CD4-positive, alpha-beta T cell treated with Interleukin-10 for 1 hour (primary cell): ENCODE data around the gene SLC26A4.

Experiments
- DNase-seq: peaks from one replicate; pipeline ENCODE4 v3.0.0-alpha.2; 2020

SLC26A4 gene

DNA sequence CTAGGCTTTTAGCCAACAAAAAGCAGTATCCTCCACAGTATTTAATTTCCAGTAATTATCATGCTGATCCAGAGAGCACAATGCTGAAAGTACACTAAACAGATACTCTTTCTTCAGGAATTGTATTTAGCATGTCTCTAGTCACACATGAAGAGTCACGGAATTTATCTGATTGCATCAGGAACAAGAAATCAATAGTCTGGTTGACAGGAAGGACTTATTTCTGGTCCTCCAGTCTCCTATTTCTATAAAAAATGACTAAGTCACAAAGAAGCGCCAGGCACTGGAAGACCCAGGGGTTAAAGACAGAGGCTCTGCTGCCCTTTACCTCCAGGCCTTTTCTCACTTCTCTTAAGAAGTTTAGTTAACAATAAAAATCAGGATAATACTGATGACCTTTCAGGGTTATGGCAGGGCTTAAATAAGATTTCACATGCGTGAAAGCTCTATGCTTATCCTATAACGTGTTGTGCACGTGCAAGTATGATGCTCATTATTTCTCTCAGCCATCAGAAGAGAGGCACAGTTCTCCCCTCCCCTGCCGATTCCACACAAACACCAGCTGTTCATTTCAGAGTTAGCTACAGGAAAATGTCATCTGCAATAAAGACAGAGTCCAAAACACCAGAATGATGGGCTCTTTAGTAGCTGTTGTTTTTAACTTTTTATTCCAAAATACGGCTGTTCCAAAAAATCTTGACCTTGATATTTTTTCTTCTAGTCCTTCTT, 36.9 kb downstream of the SLC26A4 start:
- no peak for DNase-seq

- DNase-seq = no peak
Observed at GRCh38 chr7:107700570-107700969, 39.9 kb downstream of the SLC26A4 start.

DNA sequence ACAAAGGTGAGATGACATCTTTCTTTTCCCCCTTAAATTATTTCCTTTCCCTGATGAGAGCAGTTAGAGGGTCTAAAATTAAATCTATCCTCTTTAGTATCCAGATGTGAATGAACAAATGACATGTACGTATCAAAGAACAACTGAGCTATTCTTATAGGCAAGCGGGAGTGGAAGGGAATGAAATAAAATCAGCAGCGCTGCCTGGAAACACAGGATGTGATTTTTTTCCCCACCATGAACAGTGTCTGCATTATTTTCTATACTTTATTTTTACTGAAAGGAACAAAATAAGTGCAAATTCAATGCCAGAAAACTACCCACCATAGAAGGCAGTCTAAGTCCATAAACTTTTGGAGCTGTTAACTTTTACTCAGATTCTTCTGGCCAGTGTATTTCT, 40.6 kb downstream of the SLC26A4 start:
- no peak for DNase-seq

DNA sequence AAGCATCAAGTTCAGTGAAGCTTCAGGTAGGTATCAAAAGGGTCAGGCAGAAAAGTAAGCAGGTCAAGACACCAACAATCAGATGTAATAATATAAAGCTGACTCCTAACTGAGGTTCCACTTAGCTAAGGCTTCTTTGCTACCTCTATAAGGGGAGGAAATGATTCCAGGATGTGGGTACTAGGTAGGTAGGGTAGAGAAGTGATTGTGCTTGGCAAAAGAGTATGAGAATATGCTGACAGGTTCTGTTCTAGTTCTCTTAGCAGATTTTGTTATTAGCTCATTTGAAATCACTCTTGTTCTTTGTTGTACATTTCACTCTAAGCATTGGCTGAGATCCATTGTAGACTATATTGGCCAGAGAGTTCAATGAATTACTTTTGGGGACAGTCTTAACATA, 42.6 kb downstream of the SLC26A4 start:
- DNase-seq = no peak

DNA sequence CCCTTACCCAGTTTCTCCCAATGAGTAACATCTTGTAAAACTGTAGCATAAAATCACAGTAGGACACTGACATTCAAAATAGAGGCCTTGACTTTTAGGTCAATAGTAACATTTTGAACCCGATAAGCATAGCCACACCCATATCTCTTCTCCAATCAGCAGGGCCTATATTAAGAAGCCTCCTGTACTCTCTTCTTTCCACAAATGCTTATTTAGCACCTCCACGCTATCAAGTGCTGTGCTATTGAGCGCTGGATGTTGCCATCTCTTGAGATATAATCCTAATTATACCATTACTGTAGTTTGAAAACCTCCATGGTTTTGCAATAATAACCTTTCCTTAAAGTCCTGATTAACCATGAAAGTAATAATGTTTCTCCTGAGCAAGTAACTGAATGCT, 43.2 kb downstream of the SLC26A4 start:
- no peak for DNase-seq

- DNase-seq = no peak
Observed at GRCh38 chr7:107708956-107709355, 48.3 kb downstream of the SLC26A4 start.

DNA sequence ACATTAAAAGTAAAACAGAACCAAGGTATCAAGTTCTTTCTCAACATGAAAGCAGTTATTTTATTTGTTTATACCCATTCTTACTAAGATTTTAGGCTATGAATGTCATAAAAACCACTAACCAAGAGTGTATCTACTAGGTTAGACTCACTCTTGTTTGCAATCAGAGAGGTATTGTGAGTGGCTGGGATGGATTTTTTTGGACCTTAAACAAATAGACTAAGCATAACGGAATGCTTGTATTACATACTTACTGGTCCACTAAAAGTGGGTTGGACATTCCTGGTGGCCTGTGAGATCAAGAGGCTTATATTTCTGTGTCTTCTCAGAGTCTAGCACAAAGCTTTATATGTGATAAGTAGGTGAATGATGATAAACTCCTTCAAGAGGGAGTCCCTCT, 50.7 kb downstream of the SLC26A4 start:
- no peak for DNase-seq

DNA sequence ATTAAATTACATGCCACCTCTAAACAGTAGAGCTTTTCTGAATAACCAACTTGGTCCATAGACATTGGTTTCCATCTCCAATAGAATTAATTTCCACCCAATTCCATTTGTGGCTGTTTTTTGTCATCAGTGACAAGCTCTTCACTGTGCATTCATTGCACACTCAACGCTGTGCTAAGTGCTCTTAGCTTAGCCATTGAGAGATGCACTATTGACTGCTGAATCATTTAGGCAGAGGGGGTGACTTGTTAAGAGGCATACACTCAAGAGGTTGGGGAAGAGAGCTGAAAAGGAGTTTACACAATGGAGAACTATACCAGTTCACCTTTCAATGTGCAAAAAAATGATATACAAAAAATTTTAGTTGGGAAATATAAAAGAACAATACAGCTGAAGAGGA, 51.4 kb downstream of the SLC26A4 start:
- no peak for DNase-seq

DNA sequence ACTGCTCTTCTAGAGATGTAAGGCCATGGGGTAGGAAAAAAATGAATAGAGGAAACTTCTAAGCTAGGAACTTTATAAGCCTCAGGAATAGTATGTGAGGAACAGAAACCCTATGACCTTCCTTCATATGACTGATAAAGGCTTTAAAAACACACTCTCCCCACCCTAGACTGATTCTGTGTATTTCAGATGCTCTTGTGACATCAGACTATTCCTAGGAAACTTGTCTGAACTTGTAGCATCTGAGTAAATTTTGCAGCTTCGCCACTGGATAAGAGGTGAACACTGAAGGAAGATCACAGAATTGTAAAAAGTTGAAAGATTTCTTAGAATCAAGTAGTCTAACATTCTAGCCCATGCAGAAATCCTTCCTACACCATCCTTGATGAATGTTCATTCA, 52.3 kb downstream of the SLC26A4 start:
- no peak for DNase-seq

DNA sequence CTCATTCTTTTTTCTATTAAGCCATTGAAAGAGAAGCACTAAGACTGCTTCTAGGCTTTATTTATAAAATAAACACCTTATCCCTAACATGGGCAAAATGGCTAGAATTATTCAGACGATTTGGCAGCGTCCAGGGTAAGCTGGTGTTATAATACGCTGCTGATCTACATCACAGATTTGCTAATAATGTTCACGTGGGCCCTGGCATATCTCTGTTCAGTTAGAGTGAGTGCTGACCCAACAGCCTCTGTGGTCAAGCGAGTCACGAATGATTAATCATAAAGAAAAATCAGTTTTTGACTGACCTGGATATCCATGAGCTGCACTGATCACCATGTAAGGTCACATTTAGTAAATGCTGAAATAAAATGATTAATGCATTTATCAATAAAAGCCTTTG, 54.9 kb downstream of the SLC26A4 start:
- DNase-seq = no peak

GRCh38 chr7:107718456-107719193, 58.0 kb downstream of the SLC26A4 start:
- no peak for DNase-seq

GRCh38 chr7:107721286-107721685, 60.7 kb downstream of the SLC26A4 start:
- no peak for DNase-seq

DNA sequence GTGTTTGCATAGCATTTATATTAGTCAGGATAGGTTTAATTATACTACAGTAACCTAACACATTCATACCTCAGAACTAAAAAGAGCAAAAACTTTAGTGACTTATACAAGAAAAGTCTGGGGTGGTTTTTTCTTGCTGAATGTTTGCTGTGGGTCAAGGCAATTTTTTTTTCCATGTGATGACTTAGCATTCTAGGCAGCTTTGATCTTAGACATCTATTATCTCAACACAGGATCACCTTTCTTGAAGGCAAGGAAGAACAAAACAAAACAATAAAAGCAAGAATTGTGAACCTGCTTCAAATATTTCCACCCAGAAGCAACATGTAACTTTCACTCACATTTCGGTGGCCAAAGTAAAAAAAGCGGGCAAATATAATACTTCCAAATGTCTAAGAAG, 62.6 kb downstream of the SLC26A4 start:
- no peak for DNase-seq

DNA sequence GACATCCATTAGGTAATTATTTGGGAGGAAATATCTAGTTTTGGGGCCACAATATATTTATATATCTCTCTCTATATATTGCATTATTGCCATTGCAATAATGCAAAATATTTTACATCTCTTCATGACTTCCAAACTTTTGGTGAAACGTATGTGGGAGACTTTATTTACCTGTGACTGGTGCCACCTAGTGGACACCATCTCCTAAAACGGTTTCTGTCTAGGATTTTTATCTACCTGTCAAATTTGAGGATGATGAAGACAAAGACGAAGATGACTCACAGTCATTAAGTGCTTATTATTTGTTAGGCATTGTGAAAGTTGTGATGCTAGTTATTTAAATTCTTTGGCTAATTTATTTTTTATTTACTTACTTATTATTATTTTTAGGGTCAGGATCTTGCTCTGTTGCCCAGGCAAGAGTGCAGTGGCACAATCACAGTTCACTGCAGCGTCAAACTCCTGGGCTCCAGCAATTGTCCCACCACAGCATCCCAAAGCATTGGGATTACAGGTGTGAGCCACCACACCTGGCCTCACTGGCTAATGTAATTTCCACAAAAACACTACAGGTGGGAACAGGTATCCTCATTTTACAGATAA, 64.6 kb downstream of the SLC26A4 start:
- DNase-seq = peak; percentile 63

GRCh38 chr7:107726356-107727130, 65.9 kb downstream of the SLC26A4 start:
- DNase-seq = no peak

DNA sequence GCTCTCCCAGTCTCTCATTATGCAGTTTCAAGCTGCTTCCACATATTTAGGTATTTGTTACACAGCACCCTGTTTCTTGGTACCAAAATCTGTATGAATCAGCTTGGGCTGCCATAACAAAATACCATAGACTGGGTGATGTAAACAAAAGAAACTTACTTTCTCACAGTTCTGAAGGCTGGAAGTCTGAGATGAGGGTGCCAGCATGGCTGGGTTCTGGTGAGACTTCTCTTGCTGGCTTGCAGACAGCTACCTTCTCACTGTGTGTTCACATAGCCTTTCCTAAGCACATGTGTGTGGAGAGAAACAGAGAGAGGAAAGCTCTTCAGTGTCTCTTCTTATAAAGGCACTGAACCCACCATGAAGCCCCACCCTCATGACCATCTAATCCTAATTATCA, 67.6 kb downstream of the SLC26A4 start:
- no peak for DNase-seq

- DNase-seq = no peak
Observed at GRCh38 chr7:107742678-107743566, 82.3 kb downstream of the SLC26A4 start.

DNA sequence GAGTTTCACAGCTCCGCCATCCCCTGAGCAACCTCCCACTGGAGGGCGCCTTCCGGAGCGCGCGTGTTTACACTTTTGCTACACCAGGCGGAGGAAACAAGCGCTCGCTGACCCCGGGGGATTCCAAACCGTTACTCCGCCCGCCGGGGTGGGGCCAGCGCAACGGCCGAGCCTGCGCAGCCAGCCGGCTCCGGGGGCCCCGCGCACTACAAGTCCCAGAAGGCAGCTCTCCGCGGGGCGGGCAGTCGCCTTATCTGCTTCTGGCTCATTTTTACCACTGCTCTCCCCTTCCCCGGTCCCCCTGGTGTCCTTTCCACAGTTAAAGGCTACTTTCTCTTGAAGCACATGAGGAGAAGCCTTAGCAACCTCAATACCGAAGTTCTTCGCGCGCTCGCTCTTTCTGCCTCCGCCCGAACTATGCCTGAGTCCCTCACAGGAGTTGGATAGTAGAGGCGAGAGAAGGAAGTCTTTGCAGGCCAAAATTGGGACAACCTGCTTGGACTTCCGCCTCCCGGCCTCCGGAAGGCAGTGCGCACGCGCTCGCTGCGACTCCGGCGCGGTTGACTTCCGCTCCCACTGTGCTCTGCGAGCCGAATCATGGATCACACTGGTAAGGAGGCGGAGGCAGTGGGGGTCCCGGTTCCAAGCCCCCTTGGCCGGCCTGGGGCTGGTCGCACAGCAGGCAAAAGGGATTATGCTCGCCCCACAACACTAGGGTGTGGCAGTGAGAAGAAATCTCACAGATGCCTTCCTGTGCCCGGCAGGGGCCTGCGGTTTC, 83.1 kb downstream of the SLC26A4 start, which contains the start of gene CBLL1:
TSS of gene CBLL1 (plus strand) at position 576 of the 778 bp plus-strand sequence. CDS start at position 598, 22 bp downstream.
- DNase-seq = peak; percentile 97

DNA sequence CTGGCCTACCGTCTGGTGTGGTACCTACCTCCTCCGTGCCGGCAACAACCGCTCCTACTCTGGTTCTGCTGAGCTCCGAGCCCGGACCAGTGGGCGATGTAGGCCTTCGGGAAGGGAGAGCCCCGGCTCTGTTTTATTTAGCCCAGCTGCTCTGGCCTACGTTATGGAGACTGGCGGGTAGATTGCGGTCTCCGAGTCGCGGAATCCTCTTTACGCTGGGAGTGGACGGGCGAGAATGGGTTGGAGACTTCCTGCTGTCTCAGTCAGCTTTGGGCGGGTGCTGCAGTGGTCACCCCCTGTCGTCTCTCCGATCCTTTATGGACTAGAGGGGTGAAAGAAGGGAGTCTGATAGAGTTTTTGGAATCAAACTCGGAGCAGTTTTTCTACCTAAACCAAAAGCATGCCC, 83.7 kb downstream of the SLC26A4 start:
- no peak for DNase-seq

GRCh38 chr7:107746006-107746405, 85.4 kb downstream of the SLC26A4 start:
- no peak for DNase-seq

DNA sequence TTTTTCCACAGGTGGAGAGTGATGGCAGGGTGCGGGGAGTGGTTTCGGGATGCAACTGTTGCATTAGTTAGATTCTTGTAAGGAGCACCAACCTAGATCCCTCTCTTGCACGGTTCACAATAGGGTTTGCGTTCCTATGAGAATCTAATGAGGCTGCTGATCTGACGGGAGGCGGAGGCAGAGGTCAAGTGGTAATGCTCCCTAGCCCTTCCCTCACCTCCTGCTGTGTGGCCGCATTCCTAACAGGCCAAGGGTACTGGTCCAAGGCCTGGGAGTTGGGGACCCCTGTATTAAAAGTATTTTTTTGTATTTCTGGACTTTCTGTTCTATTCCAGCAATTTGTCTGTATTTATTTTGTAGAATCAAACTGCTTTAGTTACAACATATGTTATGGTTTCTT, 90.5 kb downstream of the SLC26A4 start:
- no peak for DNase-seq
